Kidney capillary endothelial cell (primary cell): ENCODE measurements around the gene PLEKHM2.

Experiments used
- DNase-seq: peaks from one replicate; pipeline ENCODE4 v3.0.0-alpha.2; 2018; ENCODE audit warnings: low spot score

PLEKHM2 gene

DNA sequence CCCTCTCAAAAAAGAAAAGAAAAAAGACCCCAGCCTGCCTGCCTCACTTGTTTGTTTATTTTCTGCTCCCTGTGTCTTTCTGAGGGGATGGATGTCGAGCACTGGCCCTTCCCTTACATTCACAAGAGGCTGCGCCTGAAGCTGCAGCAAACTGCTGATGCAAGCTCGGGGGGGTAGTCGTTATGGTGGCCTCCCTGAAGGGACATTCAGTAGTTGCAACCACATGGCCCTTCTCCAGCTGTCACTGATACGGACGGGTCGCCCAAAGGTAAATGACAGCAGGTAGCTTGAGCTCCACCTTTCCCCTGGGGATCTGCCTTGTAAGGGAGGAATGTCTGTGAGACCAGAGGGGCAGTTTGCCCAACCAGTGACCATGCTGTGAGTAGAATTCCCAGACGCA is 17.7 kb downstream of the PLEKHM2 start:
- no peak for DNase-seq

DNA sequence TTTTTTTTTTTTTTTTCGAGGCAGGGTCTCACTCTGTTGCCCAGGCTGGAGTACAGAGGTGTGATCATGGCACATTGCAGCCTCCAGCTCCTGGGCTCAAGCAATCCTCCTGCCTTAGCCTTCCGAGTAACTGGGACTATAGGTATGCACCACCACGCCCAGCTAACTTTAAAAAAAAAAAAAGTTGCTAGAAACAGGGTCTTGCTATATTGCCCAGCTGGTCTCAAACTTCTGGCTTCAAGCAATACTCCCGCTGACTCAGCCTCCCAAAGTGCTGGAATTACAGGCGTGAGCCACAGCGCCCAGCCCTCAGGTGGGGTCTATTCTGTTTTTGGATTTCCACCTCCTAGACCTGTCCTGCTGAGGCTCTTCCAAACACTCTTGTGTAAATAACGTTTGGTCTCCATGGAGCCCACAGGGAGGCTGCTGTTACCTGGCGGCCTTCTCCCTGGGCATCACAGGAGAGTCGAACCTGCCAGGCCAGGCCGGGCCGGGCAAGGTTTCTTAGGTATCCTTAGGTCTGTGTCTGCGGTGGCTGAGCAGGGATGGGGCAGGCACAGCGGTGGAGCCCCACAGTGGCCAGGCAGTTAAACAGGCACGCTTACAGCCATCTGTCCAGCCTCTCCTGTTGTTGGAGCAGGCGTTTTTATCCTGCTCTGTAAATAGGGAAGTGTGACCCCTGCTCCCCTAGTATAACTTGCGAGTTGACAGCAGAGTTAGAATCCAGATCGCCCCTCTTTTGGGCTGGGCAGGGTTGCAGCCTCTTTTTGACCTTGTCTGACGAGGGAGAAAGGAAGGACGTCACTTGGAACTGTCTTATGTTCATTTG is 18.8 kb downstream of the PLEKHM2 start:
- DNase-seq = no peak

DNA sequence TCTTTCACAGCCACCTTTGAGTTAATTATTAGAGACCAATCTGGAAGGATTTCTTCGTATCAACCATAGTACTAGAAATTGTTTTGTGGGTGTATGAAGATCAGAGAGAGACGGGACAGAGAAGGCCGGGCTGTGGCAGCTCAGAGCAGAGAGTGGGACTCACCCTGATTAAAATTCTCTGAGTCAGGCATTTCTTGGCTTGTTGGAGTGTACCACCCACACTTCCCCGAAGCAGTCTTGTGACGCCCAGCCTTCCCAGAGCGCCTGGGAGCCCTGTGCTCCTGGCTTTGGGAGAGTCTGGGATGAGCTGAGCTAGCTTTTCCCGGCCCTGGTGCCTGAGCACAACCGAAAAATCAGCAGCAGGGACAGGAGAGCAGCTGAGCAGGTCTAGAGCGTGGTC is 19.4 kb downstream of the PLEKHM2 start:
- DNase-seq = no peak

DNA sequence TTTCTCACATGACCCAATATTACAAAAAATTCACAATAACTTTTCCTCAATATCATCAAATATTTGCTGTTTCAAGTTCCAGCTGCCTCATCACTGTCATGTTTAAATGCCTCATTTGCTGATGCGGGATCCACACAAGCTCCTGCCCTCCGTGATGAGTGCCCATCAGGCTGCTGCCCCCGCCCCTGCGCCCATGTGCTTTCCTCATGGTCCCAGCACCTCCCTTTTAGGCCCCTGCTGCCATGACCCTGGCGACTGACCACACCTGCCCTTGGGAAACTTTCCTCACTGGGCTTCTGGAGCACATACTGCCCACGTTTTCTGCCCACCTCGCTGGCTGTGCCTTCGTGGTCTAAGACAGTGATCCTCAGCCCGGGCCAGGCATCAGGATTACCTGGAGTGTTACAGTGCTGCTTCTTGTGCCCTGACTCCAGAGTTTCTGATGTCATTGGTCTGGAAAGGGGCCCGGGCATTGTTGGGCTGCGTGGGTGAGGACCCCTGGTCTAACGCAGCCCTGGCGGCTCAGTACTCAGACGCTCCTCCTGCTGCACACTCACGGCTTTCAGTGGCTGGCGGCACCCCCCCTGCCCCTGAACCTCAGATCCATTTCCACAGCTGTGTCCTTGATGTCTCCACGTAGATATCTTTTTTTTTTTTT is 20.5 kb downstream of the PLEKHM2 start:
- DNase-seq = no peak

DNA sequence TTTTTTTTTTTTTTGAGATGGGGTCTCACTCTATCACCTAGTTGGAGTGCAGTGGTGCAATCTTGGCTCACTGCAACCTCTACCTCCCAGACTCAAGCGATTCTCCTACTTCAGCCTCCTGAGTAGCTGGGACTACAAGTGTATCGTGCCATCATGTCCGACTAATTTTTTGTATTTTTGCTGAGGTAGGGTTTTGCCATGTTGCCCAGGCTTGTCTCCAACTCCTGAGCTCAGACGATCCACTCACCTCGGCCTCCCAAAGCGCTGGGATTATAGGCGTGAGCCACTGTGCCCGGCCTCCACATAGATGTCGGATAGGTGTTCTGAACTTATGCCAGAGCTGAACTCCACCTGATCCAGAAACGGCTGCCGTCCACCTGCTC is 21.1 kb downstream of the PLEKHM2 start:
- DNase-seq = no peak

DNA sequence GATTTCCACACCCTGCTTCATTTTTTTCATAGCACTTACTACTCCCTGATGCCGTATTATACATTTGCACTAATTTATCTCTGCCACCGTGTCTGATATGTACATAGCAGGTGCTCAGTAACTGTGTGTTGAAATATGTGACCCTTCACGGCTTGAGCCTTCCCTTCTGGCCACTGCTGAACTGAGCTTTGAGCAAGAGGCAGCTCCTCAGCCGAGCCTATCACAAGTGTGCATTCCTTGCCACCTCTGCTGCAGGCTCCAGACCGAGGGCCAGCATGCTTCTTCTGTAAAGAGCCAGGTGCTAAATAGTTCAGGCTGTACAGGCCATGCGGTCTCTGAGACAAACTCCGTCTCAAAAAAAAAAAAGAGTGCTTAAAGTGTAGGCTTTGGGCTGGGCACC is 22.6 kb downstream of the PLEKHM2 start:
- no peak for DNase-seq

DNA sequence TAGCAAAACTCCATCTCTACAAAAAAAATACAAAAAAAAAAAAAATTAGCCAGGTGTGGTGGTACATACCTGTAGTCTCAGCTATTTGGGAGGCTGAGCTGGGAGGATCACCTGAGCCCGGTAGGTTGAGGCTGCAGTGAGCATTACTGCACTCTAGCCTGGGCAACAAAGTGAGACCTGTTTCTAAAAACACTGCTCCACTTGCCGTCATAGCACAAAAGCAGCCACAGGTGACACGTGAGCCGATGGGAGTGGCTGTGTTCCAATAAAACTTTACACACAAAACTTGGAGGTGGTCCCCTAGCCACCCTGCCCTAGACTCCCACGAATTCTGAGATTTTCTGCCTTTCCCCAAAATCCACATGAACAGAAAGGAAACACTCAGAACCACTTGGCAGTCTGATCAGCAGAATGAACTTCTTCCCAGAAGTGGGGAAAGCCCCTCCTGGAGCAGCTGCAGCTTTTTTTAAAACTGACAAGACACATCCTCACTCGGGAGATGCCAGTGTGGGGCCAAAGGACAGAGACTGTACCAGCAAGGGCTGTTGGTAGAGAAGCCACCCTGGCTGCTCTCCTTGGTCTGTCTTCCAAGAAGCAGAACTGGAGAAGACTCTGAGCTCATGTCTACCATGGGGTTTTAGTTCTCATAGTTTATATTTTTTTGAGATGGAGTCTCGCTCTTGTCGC is 23.3 kb downstream of the PLEKHM2 start:
- DNase-seq = no peak

DNA sequence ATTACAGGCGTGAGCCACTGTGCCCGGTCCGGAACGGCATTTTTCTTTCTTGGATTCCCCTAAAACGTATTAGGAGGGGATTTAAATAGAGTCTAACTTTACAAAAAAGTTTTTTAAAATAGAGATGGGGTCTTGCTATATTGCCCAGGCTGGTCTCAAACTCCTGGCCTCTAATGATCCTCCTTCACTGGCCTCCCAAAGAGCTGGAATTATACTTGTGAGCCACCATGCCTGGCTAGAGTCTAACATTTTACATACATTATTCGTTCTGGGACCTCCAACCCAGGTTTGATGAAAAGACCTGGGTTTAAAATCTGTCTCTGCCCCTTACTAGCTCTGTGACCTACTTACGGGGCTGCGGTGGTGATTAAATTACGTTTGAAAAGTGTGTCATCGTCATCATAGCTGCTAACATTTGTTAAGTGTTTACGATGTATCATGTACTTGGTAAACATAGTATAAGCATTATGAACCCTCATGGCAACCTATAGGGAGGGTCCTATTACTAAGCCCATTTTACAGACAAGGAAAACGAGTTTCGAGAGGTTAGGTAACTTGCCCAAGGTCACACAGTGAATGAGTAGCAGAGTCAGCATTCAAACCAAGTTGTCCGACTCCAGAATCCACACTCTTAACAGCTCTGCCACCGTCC is 24.5 kb downstream of the PLEKHM2 start:
- DNase-seq = no peak

DNA sequence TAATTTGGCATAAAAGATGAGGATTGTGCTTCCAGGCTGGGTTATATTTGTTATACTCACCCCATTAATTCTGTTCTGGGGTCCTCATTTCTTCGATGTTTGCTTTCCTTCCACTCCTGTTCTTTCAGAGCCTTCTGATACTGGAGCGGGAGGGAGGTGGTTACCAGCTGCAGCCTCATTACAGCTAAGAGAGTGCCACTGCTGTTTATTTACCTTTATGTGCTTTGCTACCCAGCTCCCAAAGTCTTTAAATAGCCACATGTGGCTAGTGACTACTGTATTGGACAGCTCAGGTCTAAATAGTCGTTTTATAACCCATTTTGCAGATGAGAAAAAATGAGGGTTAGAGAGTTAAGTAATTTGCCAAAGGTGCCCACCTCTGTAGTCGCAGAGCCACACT is 25.1 kb downstream of the PLEKHM2 start:
- no peak for DNase-seq

DNA sequence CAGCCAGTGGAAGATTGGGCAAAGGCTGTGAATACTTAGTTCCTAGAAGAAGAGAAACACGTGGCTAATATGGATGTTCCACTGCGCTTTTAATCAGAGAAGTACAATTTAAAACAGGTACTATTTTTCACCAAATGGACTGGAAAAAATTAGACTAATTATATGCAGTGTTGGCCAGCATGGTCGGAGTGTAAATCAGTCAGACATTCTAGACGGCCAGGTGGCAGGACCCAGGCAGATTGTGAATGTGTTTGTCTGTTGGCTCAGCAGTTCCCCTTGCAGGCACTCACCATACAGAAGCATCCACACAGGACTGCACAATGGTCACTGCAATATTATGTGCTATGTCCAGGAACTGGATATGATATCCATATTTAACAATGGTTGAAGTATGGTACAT is 28.0 kb downstream of the PLEKHM2 start:
- no peak for DNase-seq

DNA sequence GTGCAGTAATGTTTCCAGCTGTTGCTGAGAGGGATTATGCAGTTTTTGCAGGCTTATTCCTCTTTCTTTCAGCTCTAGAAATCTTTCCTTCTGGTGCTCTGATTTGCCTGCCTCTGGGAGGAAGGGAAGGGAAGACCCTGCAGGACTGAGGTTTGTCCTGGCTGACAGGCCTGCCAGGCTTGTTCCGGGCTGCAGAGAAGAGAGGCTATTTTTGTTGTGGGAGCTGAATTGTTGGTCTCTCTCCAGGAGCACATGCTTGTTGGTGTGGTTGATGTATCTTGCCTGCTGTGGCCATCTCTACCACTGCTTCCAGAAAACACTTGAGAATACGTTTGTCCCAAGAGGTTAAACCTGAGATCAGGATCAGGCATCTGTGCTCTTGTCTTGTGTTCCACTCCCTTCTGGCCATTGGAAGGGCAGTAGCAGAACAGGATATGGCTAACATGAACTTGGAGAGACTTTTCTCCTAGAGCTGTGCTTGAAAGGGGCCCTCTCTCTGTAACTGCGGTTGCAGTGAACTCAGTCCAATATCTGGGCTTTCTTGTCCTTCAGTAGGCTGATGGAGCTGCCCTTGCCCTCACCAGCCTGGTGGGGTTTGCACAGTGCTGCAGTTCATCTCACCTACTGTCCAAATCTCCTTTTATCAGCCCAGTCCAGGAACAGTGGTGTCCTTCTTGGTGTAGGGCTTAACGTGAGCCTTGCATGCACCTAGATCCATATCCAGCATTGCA is 30.5 kb downstream of the PLEKHM2 start:
- DNase-seq = no peak

DNA sequence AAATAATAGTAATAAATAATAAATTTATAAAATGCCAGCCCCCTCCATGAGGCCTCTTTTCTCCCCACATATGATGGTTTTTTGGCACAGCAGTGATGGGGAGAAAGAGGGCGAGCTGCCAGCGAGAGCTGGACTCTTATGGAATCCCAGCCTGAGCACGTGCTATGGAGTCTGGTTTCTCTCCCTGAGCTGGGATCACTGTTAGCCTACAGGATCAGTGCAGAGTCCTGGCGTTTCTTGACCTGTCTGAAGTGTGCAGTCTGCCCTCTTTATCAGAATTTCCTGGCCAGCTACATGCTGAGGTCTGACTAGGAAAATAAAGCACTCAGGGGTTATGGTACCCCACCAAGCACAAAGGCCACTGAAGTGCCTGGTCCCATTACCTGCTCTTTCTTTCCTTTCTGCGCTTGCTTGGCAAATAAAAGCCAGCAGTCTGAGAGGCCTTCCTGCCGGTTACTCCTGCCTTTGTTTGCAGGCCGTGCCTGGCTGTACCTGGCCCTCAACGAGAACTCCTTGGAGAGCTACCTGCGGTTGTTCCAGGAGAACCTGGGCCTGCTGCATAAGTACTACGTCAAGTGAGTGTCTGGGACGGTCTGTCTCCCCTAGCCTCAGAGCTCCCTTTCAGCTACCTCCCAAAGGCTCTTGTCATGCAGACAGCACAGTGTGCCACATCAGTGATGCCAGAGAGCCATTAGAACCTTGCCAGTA is 33.5 kb downstream of the PLEKHM2 start:
- no peak for DNase-seq

DNA sequence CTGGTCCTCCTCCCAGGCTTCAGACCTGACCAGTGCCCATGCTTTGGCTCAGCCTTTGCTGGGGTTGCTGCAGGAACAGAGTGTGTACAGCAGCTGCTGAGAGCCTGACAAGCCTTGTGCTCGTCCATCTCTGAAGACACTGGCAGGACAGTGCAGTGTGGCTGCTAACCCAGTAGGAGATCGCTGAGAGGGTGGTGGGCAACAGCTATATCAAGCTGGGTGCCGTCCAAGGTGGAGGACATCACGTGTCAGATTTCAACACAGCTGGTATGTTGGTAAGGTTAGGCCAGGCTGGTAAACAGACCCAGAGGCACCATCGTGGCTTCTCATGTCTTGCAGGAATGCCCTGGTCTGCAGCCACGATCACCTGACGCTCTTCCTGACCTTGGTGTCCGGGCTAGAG is 34.1 kb downstream of the PLEKHM2 start:
- DNase-seq = no peak

DNA sequence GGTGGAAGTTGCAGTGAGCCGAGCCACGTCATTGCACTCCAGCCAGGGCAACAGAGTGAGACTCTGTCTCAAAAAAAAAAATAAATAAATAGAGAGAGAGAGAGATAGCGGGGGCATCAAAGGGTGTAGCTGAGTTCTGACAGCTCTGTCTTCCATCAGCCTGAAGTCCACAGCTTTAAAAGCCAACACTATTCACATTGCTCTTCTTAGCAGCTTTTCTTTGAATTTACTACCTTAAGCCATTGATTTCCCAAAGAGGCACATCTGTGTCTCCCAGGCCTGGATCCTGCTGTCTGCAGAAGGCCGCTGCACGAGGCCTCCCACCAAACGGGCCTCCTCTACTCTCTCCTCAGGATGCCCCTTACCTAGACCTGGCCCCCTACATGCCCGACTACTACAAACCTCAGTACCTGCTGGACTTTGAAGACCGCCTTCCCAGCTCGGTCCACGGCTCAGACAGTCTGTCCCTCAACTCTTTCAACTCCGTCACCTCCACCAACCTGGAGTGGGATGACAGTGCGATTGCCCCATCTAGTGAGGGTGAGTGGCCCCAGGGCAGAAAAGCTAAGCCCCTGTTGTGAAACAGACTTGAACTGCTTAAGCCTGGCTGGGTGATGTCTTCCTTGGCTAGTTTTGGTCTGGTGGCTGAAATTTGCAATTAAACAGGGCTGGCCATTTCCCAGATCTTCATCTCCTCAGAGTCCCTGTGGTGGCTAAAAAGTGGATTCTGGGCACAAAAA is 35.4 kb downstream of the PLEKHM2 start:
- no peak for DNase-seq

DNA sequence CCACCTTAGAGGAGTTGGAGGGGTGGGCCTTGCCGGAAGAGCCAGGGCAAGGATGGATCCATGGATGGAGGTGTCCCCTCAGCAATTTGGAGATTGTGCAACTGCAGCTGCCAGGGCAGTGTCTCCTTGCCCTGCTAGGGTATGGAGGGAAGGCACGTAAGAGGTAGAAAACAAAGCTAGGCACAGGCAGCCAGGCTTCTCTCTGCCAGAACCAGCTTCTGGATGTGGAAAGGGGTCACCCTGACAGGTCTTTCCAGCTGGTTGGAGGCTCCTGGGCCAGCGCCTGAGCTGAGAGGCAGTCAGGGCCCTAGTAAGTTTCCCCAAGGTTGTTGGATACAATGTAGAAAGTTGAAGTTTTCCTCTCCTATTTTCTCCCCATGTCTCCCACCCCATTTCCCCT is 36.7 kb downstream of the PLEKHM2 start:
- no peak for DNase-seq

DNA sequence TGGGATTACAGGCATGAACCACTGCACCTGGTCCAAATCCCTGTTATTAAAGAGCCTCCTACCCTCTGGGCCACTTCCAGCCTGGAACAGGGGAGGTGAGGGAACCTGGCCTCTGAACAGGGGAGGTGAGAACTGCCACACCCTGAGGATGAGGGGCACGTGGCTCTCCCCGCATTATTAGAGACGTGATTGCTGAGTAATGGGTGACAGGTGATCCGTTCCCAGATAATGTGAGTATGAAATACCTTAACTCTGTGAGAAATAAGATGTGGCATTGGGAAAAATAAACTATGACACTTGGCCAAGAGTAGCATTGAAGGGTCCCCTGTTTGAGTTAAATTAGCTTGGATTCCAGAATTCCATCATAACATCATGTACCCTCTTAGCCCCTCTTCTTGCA is 38.3 kb downstream of the PLEKHM2 start:
- DNase-seq = no peak

DNA sequence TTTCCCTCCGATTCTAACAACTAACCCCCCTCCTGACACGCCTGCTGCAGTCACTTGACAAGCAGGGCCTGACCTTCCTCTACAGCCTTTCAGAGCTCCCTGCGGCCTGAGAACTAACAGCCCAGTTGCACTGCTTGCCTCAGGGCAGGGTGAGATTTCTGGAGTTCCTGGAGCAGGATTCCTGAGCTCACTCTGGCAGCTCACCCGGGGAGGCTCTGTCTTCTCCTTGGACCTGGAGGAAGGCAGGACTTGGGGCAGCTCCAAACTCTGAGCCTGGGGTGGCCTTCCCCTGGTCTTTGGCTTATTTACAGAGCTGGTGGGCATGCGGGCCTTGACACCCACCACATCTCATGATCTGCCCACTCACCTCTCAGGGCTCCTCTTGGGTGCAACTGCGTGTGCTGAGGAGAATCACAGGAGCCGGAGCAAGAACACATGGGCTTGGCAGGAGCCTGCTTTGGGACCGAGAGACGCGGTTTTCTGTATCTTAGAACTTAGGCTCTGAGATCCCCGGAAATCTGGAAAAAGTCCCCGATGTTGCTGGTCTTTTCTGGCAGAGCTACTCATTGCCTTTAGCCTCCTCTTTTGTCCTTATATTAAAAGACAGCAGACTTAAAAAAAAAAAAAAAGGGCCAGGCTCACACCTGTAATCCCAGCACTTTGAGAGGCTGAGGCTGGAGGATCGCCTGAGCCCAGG is 38.9 kb downstream of the PLEKHM2 start:
- no peak for DNase-seq

DNA sequence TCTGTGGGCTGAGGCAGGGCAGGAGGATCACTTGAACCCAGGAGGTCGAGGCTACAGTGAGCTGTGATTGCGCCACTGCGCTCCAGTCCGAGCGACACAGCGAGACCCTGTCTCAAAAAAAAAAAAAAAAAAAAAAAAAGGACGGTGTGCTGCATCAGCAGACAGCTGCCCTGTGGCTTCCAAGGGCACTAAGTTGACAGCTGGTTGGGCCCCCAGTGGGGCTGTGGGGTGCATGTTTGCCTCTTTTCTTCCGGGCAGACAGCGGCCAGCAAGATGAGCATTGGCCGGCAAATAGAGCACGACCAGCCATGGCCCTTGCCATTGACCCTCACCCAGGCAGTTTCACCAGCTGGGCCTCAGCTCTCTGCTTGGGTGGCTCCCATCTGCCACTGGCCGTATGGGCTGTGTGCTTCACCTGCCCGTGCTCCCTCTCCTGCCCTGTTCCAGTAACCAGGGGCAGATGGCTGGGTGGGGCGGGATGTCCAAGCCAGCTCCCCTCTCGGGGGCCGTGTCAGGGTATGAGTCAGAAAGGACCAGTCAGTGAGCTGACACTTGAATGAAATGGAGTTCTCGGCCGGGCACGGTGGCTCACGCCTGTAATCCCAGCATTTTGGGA is 39.6 kb downstream of the PLEKHM2 start:
- no peak for DNase-seq
